DMS53 treated with DMSO at 0.1 percent for 48 hours (cell line): Measurements from ENCODE around the gene PLEKHG3.

ENCODE experiments used
- DNase-seq: peaks from one replicate; lab custom pipeline; 2025; ENCODE audit not compliant: unreplicated experiment; lab: John Stamatoyannopoulos, UW

The PLEKHG3 gene

DNA sequence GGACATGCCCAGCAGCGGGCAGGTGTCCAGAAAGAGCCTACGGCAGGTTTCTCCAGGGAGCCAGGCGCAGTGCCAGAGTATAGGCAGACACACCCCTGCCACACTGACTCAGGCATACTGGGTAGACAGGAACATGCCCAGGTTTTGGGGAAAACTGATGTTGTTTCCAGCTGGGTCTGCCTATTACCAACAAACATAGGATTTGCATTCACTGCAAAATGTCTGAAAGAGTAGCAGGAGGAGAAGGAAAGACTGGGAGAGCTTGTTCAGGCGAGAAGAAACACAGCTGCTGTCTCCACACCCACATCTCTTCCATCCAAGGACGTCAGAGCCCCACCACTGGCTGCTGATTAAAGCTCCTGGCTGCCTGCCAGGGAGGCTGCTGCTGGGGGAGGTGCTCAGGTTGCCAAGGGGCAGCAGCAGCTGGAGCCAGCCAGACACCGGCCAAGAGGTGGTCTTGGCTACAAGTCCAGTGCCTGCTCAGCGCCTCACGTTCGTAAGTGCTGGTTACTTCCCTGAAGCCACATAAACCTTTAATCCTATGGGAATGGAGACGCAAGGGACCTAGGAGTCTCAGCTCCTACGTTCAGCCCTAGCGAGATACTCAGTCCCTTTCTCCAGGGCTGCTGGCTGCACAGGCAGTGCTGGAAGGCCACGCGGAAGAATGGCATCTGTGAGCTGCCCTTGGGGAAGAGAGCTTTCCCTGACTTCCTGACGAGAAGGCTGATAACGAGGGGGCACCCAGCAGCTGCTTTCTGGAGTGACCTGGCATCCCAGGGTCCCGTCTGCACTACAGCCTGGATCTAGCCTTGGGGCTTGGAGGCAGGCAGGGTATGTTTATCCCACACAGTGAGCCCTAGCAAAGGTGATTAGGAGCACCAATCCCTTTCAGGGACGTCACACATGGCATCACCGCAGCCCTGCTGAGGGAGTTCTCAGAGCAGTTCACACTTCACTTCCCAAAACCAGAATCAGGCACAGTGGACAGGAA, 58.1 kb downstream of the PLEKHG3 start:
- peak; percentile 65 for DNase-seq

DNA sequence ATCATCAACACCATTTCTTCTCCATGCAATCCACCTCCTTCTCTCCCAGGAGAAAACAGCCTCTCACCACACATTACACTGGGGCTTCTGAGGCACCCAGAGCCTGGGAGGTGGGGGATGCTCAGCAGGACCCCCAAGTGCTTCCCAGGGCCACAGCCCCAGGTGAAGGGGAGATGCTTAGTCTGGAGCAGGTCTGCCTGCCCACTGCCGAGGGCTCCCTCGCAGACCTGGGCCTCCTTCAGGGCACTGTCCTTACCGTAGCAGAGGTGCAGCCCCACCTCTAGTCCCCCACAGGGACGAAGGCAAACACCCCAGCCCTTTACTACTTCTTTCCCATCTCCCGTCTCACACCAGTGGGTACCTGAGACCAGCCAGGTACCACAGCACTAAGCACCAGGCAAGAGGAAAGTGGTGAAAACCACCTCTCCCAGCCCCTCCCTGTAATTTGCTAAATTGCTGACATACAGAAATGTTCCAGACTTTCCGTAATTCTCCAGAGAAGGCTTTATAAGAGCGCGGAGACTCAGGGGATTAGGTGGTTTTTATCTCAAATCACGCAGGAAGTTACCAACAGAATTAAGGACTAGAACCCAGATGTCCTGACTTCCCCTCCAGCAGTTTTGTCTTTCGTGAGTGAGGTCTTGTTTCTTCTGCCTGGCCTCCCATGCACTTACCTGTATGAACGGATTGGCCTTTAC, 59.0 kb downstream of the PLEKHG3 start:
- DNase-seq = no peak

DNA sequence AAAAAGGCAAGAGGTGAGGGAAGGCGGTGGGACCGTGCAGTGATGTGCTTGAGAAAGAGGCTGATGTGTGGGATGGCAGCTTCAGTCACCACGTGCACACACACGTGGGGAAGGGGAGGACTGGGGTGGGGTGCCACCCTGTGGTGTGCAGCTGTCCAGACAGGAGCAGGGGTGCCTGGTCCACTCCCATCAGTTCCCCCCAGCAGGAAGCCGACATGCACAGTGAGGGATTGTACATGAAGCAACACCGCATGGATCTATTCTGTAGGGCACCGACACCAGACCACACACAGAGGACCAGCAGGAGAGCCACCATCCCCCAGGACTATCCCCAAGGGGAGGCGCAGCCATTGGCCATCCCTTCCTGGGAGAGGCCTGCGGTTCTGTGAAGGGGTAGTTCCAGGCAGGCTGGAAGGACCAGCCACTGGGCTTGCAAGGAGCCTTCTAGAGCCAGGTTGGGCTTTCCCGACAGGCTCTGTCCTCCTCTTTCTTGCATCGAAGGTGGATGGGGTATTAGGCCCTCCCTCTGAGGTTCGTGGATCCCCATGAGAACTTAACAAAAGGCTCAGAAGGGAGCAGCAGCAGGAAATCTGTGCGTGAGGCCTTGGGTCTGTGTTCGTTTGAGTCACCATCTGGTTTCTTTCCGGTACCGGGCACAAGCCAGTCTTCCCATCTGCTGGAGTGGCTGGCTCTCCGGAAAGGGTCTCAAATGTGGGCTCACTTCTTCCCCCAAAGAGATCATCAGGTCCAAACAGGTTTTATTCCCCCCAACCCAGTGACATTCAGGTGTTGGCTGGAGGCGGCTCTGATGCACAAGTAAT, 59.8 kb downstream of the PLEKHG3 start:
- DNase-seq = no peak

DNA sequence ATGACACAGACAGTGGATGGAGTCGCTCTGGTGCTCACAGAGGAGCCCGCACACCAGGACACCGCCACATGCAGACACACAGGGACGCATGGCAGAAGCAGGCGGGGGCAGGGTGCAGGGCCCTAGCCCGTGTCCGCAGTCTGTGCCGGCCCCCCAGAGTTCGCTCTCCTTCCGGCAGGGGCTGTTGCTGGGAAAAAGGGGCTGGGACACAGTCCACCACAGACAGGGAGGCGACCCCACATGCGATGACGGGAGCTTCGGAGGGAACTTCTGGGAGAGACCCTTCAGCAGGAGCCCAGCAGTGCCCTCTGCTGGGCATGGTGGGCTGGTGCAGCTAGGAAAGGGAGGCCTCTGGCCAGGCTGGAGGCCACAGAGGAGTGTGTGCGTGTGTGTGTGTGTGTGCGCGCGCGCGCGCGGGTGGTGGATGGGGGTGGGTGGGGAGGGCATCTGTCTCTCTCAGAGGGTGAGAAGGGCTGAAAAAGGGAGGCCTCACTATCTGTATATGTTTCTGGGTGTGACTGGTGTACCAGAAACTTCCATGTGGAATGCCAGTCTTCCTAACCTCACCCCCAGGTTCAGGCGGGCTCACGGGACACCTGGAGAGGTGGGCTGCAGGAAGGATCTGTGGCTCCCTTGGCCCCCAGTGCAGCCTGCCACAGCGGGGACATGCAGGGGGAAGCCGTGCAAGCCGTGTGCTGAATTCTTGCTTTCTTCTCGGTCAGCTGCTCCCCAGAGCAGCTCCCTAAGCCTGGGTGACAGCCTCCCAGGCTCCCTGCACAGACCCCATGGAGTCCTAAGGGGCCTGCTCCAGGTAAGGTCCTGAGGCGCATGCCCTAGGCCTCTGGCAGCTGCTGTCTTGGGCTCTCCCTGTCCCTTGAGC, 60.7 kb downstream of the PLEKHG3 start:
- peak; percentile 31 for DNase-seq

DNA sequence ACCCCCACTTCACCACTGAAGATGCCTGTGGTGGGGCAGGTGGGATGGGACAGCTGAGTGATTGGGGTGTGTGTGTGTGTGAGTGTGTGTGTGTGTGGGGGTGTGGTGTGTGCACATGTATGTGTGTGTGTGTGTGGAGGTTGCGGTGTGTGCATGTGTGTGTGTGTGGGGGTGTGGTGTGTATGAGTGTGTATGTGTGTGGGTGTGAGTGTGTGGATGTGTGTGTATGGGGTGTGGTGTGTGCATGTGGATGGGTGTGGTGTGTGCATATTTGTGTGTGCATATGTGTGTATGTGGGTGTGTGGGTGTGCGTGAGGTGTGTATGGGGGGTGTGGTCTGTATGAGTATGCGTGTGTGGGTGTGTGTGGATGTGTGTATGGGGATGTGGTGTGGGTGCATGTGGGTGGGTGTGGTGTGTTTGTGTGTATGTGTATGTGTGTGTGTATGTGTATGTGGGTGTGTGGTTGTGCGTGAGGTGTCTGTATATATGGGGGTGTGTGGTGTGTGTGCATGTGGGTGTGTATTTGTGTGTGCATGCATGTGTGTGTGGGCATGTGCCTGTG, 61.6 kb downstream of the PLEKHG3 start:
- no peak for DNase-seq

DNA sequence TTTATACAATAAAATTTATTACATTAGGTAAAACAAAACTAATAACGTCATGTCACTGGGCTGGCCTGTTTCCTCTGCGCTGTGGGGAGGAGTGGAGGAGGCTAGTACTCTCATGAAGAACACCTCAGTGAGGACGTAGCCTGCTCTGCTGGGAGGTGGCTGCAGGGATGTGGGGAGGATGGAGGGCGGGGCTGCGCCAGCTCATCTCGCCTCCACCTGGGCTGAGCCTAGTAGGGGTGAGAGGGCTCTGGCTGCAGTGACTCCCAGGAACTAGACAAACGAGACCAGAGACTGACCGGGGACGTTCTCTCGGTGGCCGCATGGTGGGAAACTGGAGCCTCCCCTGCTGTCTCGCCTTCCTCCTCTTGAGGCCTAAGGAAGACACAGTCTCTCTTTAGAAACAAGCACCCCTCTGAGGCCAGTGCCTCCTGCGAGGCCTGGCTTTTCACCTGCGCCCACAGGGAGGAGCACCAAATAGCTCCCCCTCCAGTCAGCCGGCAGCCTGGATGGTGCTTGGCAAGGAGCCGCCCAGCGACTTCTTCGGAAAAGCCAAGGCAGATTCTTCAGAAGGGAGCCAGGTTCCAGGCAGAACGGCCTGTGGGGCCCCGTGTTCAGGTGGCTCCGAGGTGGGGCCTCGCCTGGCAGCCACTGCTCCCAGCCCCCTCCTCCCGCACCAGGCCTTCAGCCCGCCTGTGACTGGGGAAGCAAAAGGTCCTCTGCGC, 62.4 kb downstream of the PLEKHG3 start:
- DNase-seq = no peak

DNA sequence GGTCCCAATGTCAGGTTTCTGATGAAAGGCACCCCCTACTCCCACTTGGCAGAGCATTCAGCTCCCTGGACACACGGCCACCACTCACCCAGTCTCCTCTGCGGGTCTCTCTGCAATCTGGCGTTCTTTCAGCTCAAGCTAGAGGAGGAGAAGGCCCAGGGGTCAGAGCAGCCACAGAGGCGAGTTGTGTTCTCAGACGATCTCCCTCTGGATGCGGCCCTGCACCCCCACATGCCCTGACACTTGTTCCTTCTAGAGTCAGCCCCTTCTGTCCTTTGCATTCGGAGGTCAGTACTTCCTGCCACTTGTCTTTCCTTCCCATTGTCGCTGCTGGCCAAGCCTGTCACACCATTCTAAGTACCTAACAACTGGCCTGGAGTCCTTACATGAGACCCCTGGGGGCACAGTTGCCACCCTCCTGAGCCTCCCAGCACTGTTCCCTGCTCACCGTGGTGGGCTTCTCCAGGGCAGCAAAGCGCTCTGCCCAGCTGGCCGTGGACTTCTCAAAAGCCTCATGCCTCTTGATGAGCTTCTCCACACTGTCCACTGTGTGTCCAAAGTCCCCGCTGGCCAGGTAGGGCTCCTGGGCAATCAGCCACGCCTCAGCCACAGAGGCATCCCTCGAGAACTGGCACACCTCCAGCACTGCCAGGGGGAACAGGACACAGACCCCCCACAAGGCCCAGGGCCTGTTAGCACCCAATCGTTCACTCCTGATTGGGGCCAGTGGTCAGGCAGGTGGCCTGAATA, 63.2 kb downstream of the PLEKHG3 start:
- DNase-seq = no peak

DNA sequence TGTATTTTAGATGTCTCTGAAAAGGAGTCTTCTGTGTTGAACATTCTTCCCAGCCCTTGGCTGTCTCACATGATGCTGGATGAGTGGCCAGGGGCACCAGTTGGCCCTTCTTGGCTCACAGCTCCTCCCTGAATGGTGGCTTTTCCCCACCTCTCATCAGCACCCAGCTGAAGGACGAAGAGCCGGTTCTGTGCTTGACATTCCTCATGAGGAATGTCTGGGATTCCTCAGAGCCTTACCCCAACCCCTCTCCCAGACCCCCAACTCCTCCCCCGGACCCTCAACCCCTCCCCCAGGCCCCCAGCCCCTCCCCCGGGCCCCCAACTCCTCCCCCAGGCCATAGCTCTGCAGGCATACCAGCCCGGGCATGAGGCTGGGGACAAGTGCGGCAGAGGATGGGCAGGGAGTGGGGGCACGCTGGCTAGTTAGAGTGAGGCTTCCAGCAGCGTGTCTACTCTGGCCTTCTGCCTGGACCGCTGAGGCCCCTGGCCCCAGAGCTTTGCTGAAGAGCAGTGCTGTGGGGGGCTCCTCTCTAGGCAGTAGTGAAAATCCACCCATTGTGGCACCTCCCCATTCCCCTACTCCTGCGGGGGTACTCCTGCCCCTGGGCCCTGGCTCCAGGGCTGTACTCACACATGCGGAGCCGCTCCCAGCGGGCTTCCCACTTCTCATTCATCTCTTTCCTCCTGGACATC, 64.3 kb downstream of the PLEKHG3 start:
- DNase-seq = no peak

DNA sequence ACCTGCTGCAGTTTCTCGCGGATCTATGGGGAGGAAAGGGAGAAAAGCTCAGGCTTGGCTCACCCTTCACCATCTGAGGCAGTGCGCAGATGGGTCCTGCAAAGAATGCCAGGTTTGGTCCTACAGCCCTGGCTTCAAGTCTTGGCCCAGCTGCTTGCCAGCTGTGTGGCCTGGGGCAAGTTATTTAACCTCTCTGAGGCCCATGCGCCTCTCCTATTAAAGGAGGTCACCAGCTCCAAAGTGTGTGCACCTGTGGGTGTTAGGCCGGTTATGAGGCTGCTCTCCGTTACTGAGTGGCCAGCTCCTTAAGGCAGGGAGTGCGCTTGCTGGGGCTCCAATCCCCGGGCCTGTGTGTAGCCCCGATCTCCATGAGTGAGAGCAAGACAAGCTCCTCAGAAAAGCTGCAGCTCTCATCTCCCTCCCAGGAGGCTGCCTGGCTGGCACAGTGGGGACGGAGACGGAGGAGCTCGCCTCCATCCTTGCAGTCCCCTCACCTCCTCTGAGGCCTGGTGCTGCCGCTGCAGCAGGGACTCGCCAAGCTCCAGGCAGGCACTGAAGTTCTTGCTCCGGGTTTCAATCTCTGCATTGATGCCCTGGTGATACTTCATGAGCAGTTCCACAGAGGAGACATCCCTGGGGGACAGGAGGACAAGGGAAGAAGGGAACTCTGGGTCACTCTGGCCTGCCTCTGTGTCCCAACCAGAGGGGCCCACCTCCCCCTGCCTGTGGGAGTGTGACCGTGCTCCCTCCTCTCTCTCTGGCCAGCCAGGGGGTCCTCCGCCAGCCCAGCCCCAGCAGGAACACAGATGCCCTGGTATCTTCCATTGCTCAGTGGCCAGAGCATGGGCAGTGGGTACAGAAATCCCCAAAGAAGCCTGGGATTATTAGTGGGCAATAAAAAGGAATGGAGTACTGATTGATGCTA, 65.1 kb downstream of the PLEKHG3 start:
- no peak for DNase-seq

DNA sequence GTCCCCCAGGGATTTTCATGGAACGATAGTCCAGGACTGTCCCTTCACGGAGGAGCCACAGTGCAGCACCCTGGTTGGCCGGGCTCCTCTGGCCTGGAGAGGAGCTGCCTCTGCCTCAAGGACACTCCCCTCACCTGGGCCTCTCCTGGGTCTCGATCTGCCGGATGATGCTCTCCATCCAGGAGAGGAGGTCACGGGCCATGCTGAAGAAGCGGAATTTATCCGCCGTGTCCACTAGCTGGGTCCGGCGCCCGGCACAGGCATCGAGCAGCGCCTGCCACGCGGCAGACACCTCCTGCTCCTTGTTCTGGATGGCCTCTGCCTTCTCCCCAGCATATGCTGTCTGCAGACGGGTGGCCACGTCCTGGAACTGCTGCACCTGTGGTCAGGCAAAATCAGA, 66.5 kb downstream of the PLEKHG3 start:
- no peak for DNase-seq

DNA sequence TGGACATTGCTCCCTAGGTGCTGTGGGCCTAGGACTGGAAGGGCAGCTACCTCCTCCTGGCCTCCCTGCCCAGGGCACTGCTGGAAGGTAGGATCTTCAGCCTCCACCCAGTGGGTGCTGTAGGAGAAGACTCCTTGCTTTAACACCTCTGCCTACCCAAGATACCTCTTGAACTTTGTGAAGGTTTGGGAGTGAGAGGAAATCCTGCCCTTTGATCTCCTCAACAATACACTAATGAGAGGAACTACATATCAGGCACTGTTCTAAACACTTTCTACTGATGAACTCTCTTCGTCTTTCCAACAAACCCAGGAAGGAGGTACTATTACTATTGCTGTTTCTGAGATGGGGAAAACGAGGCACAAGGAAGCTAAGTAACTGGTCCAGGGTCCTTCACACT, 66.9 kb downstream of the PLEKHG3 start:
- no peak for DNase-seq

DNA sequence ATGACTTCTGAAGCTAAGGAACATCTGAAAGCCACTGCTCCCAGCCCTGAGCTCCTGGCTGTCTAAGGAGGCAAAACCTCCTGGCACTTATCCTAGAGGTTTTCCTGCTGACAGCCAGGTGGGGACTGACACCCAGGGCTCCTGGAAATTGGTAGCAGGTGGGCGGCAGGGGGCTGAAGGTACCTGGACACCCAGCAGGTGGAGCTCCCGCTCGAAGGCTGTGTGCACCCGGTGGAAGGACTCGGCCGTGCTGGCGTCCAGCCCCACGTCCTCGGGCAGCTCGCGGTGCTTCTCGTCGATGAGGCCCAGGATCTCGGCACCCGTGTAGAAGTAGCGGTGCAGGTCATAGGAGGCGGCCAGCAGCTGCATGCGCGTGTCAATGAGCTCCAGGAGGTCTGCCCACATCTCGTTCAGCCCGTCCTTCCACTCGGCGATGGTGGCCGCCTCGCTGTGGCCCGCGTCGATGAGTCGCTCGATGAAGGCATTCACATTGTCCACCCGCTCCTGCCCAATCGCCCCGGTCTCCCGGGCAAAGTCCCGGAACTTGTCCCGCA, 68.2 kb downstream of the PLEKHG3 start:
- no peak for DNase-seq

DNA sequence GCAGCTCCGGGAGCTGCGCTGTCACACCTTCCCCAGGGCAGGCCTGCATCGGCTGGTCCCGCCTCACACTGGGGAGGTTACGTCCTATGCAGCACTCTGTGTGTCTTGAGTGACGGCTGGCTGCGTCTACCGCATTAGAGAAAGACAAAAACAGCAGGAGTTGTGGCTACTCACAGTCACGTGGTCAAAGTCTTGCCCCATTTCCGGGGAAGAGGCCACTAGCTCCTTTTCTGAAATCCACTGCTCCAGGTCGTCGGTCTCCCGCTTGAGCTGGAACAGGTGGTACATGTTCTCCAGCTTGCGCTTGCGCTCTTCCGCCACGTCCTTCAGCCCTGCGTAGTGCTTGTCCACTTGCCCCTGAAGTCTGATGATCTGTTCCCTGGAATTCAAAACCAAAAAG, 68.8 kb downstream of the PLEKHG3 start:
- no peak for DNase-seq

DNA sequence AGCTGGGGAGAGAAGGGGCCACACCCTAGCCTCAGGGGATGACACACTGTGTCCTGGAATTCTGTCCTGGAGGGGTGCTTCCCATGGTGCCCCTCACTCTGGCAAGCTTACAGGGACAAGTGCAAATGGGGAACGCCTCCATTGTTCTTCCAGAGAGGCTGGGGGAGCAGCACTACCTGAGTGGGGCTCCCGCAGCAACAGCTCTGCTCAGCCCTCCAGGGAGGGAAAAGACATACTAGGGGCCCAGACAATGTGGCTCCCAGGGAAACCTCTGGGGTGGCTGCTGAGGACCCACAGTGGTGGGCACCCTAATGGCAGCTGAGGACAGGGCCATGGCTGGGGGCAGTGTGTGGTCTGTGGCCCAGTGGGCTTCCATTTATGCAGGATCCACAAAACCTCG, 69.4 kb downstream of the PLEKHG3 start:
- no peak for DNase-seq

DNA sequence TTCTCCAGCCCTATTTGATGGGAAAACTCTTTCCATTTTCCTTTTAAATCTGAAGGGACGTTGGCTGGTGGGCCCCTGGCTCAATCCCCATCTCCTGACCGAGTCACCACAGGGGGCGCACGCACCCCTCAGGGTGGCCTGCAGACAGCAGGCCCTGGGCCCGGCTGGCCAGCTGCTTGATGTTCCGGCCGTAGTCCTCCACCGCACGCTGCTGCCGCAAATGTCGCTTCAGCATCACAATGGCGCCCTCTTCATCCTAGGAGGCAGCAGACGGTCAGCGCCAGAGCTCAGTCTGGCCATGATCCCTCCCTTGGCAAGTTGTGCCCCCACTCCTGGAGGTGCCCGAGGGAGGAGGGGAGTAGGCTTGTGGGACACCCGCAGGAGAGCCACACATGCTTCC, 70.0 kb downstream of the PLEKHG3 start:
- no peak for DNase-seq

DNA sequence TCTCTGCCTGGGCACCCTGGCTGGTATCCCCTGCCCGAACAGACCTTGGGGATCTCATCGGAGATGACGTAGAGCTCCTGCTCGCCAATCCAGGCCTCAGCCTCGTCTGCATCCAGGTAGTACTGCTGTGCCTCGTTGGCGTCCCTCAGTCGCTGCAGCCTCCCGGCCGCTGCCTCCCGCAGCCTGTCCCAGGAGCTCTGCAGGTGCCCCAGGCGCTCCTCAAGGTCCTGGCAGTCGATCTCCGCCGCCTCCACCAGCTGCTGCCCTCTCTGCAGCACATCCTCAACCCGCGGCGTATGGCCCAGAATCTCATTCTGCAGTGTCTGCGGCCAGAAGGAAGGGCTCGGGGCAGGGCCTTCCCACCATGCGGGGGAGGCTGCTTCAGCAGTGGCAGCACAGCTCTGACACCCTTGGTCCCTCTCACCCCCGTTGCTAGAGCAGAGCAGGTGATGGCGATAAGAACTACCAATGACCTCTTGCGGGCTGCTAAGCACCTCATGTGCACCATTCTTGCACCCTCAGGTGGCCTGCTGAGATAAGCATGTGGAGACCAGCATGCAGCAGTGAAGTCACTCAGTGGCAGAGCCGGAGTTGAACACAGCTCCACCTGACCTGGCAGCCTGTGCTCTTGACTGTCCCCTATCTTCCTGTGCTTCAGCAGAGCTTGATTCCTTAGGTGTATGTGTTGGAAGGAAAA, 71.0 kb downstream of the PLEKHG3 start:
- no peak for DNase-seq
